ENCODE data around the gene CARD9. TPM values are rescaled to one million over a fixed set of nuclear protein-coding genes. Genes with fewer than 3 reads are reported as not detected.

The CARD9 gene
- total and polyA plus RNA-seq, 2 donors (not counting 1 experiment from before 2014, with no cell fraction given) = 0.69 to 3.3 TPM

- Histone ChIP-seq H3K27me3 (ENCODE audit: control insufficient read depth, insufficient read depth, low read length) (no peaks in the 10 kb centered on the region), H3K4me2 (ENCODE audit: extremely low read depth, insufficient read depth, low read length) (peak overlapping the region; percentile 35), H2AFZ (ENCODE audit: low read length) (no peak overlapping the region), H3K79me2 (ENCODE audit: control insufficient read depth, insufficient read depth, low read length) (no peaks in the 10 kb centered on the region), H4K20me1 (ENCODE audit: control insufficient read depth, extremely low read depth, insufficient read depth, low read length) (no peaks in the 10 kb centered on the region), H3K4me1 (ENCODE audit: control insufficient read depth, extremely low read depth, insufficient read depth, low read length) (peaks cover 22% of the 10 kb centered on the region), H3K4me3 (replicated peaks in 1 of 4; ENCODE audit: control extremely low read depth in 1 of 4, insufficient read depth in 1 of 4, low read depth in 3 of 4, low read length in 4 of 4) (peak overlapping the region in 1 of 4 experiments; percentile 9), H3K36me3 (ENCODE audit: control insufficient read depth, insufficient read depth, low read length) (peaks cover 28% of the 10 kb centered on the region), H3K9ac (ENCODE audit: insufficient read depth, low read length) (peak overlapping the region; percentile 23), H3K9me3 (ENCODE audit: control insufficient read depth, insufficient read depth, low read depth, low read length) (no peaks in the 10 kb centered on the region), H3K27ac (ENCODE audit: insufficient read depth, low read length) (peak overlapping the region; percentile 61)
- TF ChIP-seq EZH2 (IDR thresholded peaks at IDR 0.05; ENCODE audit: low read length, missing control alignments) = no peak
- peak; percentile 46 to 51 for TF ChIP-seq CTCF (conservative IDR thresholded peaks at IDR 0.05 in 1 of 2, IDR thresholded peaks at IDR 0.05 in 1 of 2; ENCODE audit: low read depth in 1 of 2, low read length in 2 of 2)
- peak; percentile 50 to 51 for DNase-seq (ENCODE audit: low read depth in 2 of 2)
Observed at GRCh38 chr9:136345281-136346156, 27.9 kb downstream of the CARD9 start.

DNA sequence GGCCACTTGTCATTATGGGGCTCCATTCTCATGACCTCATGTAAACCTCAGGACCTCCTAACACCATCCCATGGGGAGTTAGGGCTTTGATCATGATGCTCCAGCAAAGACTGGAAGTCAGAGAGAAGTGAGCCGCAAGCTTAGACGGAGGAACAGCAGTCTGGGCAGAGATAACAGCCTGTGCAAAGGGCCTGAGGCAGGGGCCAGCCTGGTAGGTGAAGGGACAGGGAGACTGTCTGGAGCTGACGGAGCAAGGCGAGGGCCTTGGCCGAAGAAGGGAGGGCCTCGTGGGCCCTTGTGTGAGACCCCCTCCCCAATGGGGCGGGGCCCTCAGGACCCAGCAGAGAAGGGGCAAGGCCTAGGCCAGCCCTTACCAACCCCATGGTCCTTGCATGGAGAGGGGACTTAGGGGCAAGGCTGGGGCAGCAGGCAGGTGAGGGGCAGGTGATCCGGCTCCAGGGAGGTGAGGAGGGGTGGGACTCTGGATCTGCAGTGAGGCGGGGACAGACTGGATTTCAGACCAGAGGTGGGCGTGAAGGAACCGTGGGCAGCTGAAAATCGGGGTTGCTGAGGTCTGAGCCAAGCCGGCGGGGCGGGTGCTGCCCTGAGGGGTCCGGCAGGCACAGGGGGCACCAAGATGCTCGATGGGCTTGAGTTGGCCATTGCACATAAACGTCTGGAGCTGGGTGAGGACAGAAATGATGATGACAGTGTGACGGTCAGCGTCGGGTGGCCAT lies 28.8 kb downstream of the CARD9 start:
- no peak overlapping the region for H3K4me3 ChIP-seq (replicated peaks in 1 of 4; ENCODE audit: control extremely low read depth in 1 of 4, insufficient read depth in 1 of 4, low read depth in 3 of 4, low read length in 4 of 4)
- H3K4me1 ChIP-seq (ENCODE audit: control insufficient read depth, extremely low read depth, insufficient read depth, low read length) = peaks cover 22% of the 10 kb centered on the region
- H3K27me3 ChIP-seq (ENCODE audit: control insufficient read depth, insufficient read depth, low read length) = no peaks in the 10 kb centered on the region
- H3K36me3 ChIP-seq (ENCODE audit: control insufficient read depth, insufficient read depth, low read length) = peaks cover 31% of the 10 kb centered on the region
- no peaks in the 10 kb centered on the region for H3K9me3 ChIP-seq (ENCODE audit: control insufficient read depth, insufficient read depth, low read depth, low read length)
- no peak overlapping the region for H2AFZ ChIP-seq (ENCODE audit: low read length)
- DNase-seq (ENCODE audit: low read depth in 2 of 2) = no peak
- TF ChIP-seq CTCF (conservative IDR thresholded peaks at IDR 0.05 in 1 of 2, IDR thresholded peaks at IDR 0.05 in 1 of 2; ENCODE audit: low read depth in 1 of 2, low read length in 2 of 2) (no peak), EZH2 (IDR thresholded peaks at IDR 0.05; ENCODE audit: low read length, missing control alignments) (no peak)
- no peak overlapping the region for H3K4me2 ChIP-seq (ENCODE audit: extremely low read depth, insufficient read depth, low read length)
- H3K27ac ChIP-seq (ENCODE audit: insufficient read depth, low read length) = no peak overlapping the region
- H3K9ac ChIP-seq (ENCODE audit: insufficient read depth, low read length) = no peak overlapping the region
- H3K79me2 ChIP-seq (ENCODE audit: control insufficient read depth, insufficient read depth, low read length) = no peaks in the 10 kb centered on the region
- no peaks in the 10 kb centered on the region for H4K20me1 ChIP-seq (ENCODE audit: control insufficient read depth, extremely low read depth, insufficient read depth, low read length)

- H3K27me3 ChIP-seq (ENCODE audit: control insufficient read depth, insufficient read depth, low read length) = no peaks in the 10 kb centered on the region
- H2AFZ ChIP-seq (ENCODE audit: low read length) = no peak overlapping the region
- H3K4me1 ChIP-seq (ENCODE audit: control insufficient read depth, extremely low read depth, insufficient read depth, low read length) = peaks cover 22% of the 10 kb centered on the region
- no peaks in the 10 kb centered on the region for H4K20me1 ChIP-seq (ENCODE audit: control insufficient read depth, extremely low read depth, insufficient read depth, low read length)
- no peak overlapping the region for H3K27ac ChIP-seq (ENCODE audit: insufficient read depth, low read length)
- H3K4me3 ChIP-seq (replicated peaks in 1 of 4; ENCODE audit: control extremely low read depth in 1 of 4, insufficient read depth in 1 of 4, low read depth in 3 of 4, low read length in 4 of 4) = no peak overlapping the region
- no peak for TF ChIP-seq CTCF (conservative IDR thresholded peaks at IDR 0.05 in 1 of 2, IDR thresholded peaks at IDR 0.05 in 1 of 2; ENCODE audit: low read depth in 1 of 2, low read length in 2 of 2)
- TF ChIP-seq EZH2 (IDR thresholded peaks at IDR 0.05; ENCODE audit: low read length, missing control alignments) = no peak
- no peaks in the 10 kb centered on the region for H3K79me2 ChIP-seq (ENCODE audit: control insufficient read depth, insufficient read depth, low read length)
- peaks cover 30% of the 10 kb centered on the region for H3K36me3 ChIP-seq (ENCODE audit: control insufficient read depth, insufficient read depth, low read length)
- H3K9ac ChIP-seq (ENCODE audit: insufficient read depth, low read length) = no peak overlapping the region
- no peak for DNase-seq (ENCODE audit: low read depth in 2 of 2)
- H3K4me2 ChIP-seq (ENCODE audit: extremely low read depth, insufficient read depth, low read length) = no peak overlapping the region
- no peaks in the 10 kb centered on the region for H3K9me3 ChIP-seq (ENCODE audit: control insufficient read depth, insufficient read depth, low read depth, low read length)
Observed at GRCh38 chr9:136343884-136344269, 29.6 kb downstream of the CARD9 start.

Measured in fibroblast of lung (primary cell).